GM12878 (cell line): ENCODE measurements around the gene PLEKHO1. TPM values are rescaled to one million over a fixed set of nuclear protein-coding genes. Genes with fewer than 3 reads are reported as not detected.

ENCODE experiments used
- BCL11A ChIP-seq: IDR thresholded peaks from 2 replicates; pipeline ENCODE4 v1.6.1; 2011; ENCODE audit warnings: low read depth, low read length
- CEBPB ChIP-seq, 2 experiments: fragments of 150-350 bp in 1 of 2; IDR thresholded peaks; 2 replicates each; pipeline ENCODE4 v1.6.1; 2012 to 2014; ENCODE audit warnings: low read depth in 2 of 2, low read length in 2 of 2, borderline replicate concordance in 1 of 2, inconsistent platforms in 1 of 2
- CHD1 ChIP-seq: IDR thresholded peaks from 2 replicates; pipeline ENCODE4 v1.6.1; 2012; ENCODE audit warnings: low read depth, low read length, improper control_type of control experiment
- CHD2 ChIP-seq: IDR thresholded peaks from 2 replicates; pipeline ENCODE4 v1.6.1; 2011; ENCODE audit warnings: low read depth, low read length, improper control_type of control experiment, borderline replicate concordance
- DPF2 ChIP-seq: fragments of 450-650 bp; IDR thresholded peaks from 2 replicates; pipeline ENCODE4 v1.6.1; 2017; ENCODE audit warnings: mild to moderate bottlenecking
- EED ChIP-seq: sonication (generic); IDR thresholded peaks from 2 replicates; pipeline ENCODE4 v1.6.1; 2016; ENCODE audit warnings: antibody characterized with exemption, low read depth
- FOXM1 ChIP-seq: IDR thresholded peaks from 2 replicates; pipeline ENCODE4 v1.6.1; 2012; ENCODE audit warnings: low read depth, mild to moderate bottlenecking, inconsistent platforms, low read length, moderate library complexity
- HDAC6 ChIP-seq: fragments of 200-600 bp; sonication (generic); IDR thresholded peaks from one replicate; pipeline ENCODE4 v1.8.0; 2017; ENCODE audit warnings: antibody characterized with exemption; ENCODE audit not compliant: unreplicated experiment
- NRF1 ChIP-seq: conservative IDR thresholded peaks from 2 replicates; pipeline ENCODE4 v1.6.1; 2011; ENCODE audit warnings: mild to moderate bottlenecking, low read depth, low read length, improper control_type of control experiment
- SIX5 ChIP-seq: IDR thresholded peaks from 2 replicates; pipeline ENCODE4 v1.6.1; 2011; ENCODE audit warnings: mild to moderate bottlenecking, low read depth, low read length, moderate library complexity; ENCODE audit not compliant: severe bottlenecking
- SMAD1 ChIP-seq: fragments of 450-650 bp; IDR thresholded peaks from 2 replicates; pipeline ENCODE4 v1.6.1; 2018; ENCODE audit warnings: mild to moderate bottlenecking, low read depth; ENCODE audit not compliant: partially characterized antibody
- TAF1 ChIP-seq: IDR thresholded peaks from 2 replicates; pipeline ENCODE4 v1.6.1; 2011; ENCODE audit warnings: mild to moderate bottlenecking, low read depth, low read length, borderline replicate concordance
- TARDBP ChIP-seq: IDR thresholded peaks from 2 replicates; pipeline ENCODE4 v1.6.1; 2016; ENCODE audit warnings: borderline replicate concordance
- TCF7 ChIP-seq: IDR thresholded peaks from 2 replicates; pipeline ENCODE4 v1.6.1; 2014; ENCODE audit warnings: antibody characterized with exemption, borderline replicate concordance
- polyA plus RNA-seq, 11 experiments: library from polyadenylated mRNA; depleted of rRNA in 4 of 11; unstranded in 6 of 11; stranded (reverse) in 5 of 11; fragments of >200 nt; fragmentation: Nextera tagmentation in 4 of 11; fragmentation: Illumina TruSeq in 1 of 11; extraction: Ambion mirVana in 4 of 11; extraction: Trizol in 1 of 11; gene quantifications; 1 replicate in 1 of 11; 2 replicates in 10 of 11; pipeline versions ENCODE4 v1.2.1 to v1.2.3, GENCODE V29; 2011 to 2016; ENCODE audit warnings: inconsistent platforms in 2 of 11, missing spikeins in 2 of 11, low read depth in 1 of 11
- total RNA-seq, 4 experiments: library from RNA; depleted of rRNA in 3 of 4; stranded (reverse); fragments of >200 nt in 3 of 4; fragmentation: Illumina TruSeq in 1 of 4; extraction: Trizol in 1 of 4; gene quantifications; 2 replicates each; pipeline versions ENCODE4 v1.2.1 to v1.2.3, GENCODE V29; 2013 to 2021
- TF ChIP-seq, protein P1 (sequence below): fragments of 450-650 bp; formaldehyde crosslinking; IDR thresholded peaks from 2 replicates; pipeline ENCODE4 v1.4.0; 2020; ENCODE audit warnings: mild to moderate bottlenecking, moderate library complexity
- TF ChIP-seq, protein P2 (sequence below): fragments of 450-650 bp; IDR thresholded peaks from 2 replicates; pipeline ENCODE4 v1.6.1; 2017; ENCODE audit warnings: antibody characterized with exemption, mild to moderate bottlenecking, moderate library complexity
- TF ChIP-seq, protein P3 (sequence below): IDR thresholded peaks from 2 replicates; pipeline ENCODE4 v1.6.1; 2012; ENCODE audit warnings: low read depth, low read length, improper control_type of control experiment
- TF ChIP-seq, protein P4 (sequence below): IDR thresholded peaks from 2 replicates; pipeline ENCODE4 v1.6.1; 2012; ENCODE audit warnings: low read depth, low read length, improper control_type of control experiment

PLEKHO1 gene
- total and polyA plus RNA-seq, 10 of the 15 experiments (the other 5 are each of a cell fraction or from before 2014, with no cell fraction given): 5.3 to 184 (median 88.8) TPM

DNA sequence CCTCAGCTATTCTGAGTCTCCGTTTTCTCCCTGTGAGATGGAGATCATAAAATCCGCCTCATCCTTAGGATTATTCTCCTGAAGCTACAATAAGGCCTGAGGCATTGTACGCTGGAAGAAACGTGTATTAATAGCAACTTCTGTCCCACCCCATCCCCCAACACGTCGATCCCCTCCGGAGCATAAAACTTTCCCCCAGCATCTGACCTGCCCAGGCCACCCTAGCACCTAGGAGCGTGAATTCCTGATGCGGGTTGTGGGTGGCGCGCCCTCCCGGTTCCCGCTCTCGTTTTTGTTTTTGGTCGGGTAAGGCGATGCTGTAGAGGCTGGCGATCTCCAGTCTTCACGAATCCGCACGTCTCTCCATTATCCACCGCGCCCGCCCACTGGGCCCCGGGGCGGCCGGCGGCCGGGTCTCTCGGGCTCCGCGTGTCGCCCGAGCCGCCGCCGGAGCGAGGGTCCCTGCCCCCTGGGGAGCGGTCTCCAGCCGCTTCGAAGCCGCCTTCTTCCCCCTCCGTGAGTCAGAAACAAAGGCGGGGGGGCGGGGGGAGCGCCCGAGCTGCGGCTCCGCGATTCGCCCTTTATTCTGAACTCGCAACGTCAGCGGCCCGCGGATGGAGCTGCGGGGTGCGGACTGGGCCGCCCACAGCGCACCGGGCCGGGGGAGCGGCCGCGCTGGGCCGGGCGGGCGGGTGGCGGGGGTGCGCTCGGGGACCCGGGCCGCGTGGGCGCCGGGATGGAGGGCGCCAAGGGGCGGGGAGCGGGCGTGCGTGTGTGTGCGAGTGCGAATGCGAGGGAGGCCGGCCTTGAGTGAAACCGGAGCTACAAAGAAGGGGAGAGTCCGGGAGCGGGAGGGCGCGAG lies at the start of gene PLEKHO1 (continued):
- TF ChIP-seq BCL11A (no peak), NRF1 (no peak), TAF1 (peak; percentile 59; the same call in 1 of the 2 replicates), CEBPB (IDR thresholded peaks at IDR 0.05; ENCODE audit: borderline replicate concordance in 1 of 2, low read depth in 2 of 2, low read length in 2 of 2) (no peak), CHD2 (0 out of 2 replicates have a peak, but pooled peaks have one; percentile 44), TARDBP (no peak), HDAC6 (no peak), SMAD1 (no peak), EED (no peak), DPF2 (peak; percentile 66; the same call in 1 of the 2 replicates), TCF7 (no peak), CHD1 (no peak), SIX5 (no peak), FOXM1 (no peak)
- TF ChIP-seq, protein P1, sequence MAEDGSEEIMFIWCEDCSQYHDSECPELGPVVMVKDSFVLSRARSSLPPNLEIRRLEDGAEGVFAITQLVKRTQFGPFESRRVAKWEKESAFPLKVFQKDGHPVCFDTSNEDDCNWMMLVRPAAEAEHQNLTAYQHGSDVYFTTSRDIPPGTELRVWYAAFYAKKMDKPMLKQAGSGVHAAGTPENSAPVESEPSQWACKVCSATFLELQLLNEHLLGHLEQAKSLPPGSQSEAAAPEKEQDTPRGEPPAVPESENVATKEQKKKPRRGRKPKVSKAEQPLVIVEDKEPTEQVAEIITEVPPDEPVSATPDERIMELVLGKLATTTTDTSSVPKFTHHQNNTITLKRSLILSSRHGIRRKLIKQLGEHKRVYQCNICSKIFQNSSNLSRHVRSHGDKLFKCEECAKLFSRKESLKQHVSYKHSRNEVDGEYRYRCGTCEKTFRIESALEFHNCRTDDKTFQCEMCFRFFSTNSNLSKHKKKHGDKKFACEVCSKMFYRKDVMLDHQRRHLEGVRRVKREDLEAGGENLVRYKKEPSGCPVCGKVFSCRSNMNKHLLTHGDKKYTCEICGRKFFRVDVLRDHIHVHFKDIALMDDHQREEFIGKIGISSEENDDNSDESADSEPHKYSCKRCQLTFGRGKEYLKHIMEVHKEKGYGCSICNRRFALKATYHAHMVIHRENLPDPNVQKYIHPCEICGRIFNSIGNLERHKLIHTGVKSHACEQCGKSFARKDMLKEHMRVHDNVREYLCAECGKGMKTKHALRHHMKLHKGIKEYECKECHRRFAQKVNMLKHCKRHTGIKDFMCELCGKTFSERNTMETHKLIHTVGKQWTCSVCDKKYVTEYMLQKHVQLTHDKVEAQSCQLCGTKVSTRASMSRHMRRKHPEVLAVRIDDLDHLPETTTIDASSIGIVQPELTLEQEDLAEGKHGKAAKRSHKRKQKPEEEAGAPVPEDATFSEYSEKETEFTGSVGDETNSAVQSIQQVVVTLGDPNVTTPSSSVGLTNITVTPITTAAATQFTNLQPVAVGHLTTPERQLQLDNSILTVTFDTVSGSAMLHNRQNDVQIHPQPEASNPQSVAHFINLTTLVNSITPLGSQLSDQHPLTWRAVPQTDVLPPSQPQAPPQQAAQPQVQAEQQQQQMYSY (CRISPR knock-in tag): no peak
- TF ChIP-seq, protein P2, sequence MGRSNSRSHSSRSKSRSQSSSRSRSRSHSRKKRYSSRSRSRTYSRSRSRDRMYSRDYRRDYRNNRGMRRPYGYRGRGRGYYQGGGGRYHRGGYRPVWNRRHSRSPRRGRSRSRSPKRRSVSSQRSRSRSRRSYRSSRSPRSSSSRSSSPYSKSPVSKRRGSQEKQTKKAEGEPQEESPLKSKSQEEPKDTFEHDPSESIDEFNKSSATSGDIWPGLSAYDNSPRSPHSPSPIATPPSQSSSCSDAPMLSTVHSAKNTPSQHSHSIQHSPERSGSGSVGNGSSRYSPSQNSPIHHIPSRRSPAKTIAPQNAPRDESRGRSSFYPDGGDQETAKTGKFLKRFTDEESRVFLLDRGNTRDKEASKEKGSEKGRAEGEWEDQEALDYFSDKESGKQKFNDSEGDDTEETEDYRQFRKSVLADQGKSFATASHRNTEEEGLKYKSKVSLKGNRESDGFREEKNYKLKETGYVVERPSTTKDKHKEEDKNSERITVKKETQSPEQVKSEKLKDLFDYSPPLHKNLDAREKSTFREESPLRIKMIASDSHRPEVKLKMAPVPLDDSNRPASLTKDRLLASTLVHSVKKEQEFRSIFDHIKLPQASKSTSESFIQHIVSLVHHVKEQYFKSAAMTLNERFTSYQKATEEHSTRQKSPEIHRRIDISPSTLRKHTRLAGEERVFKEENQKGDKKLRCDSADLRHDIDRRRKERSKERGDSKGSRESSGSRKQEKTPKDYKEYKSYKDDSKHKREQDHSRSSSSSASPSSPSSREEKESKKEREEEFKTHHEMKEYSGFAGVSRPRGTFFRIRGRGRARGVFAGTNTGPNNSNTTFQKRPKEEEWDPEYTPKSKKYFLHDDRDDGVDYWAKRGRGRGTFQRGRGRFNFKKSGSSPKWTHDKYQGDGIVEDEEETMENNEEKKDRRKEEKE: no peak
- TF ChIP-seq, protein P3, sequence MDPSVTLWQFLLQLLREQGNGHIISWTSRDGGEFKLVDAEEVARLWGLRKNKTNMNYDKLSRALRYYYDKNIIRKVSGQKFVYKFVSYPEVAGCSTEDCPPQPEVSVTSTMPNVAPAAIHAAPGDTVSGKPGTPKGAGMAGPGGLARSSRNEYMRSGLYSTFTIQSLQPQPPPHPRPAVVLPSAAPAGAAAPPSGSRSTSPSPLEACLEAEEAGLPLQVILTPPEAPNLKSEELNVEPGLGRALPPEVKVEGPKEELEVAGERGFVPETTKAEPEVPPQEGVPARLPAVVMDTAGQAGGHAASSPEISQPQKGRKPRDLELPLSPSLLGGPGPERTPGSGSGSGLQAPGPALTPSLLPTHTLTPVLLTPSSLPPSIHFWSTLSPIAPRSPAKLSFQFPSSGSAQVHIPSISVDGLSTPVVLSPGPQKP: no peak
- TF ChIP-seq, protein P4, sequence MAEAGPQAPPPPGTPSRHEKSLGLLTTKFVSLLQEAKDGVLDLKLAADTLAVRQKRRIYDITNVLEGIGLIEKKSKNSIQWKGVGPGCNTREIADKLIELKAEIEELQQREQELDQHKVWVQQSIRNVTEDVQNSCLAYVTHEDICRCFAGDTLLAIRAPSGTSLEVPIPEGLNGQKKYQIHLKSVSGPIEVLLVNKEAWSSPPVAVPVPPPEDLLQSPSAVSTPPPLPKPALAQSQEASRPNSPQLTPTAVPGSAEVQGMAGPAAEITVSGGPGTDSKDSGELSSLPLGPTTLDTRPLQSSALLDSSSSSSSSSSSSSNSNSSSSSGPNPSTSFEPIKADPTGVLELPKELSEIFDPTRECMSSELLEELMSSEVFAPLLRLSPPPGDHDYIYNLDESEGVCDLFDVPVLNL: no peak
